Hepatocyte (in vitro differentiated cells): ENCODE results near the gene GLRX. TPM values are rescaled to one million over a fixed set of nuclear protein-coding genes. Genes with fewer than 3 reads are reported as not detected.
A peak's percentile ranks its signal among the peaks of the same experiment; 100 is the strongest.

Experiments used
- DNase-seq: peaks from one replicate; pipeline ENCODE4 v3.0.0-alpha.2; 2016; ENCODE audit warnings: low spot score
- H2AFZ ChIP-seq: fragments of 200-600 bp; sonication (generic); 2 replicates; pipeline ENCODE4 v1.6.0; 2016; ENCODE audit warnings: antibody characterized with exemption, mild to moderate bottlenecking
- H3K27ac ChIP-seq: fragments of 200-600 bp; sonication (generic); 2 replicates; pipeline ENCODE4 v1.5.1; 2016; ENCODE audit warnings: mild to moderate bottlenecking
- H3K27me3 ChIP-seq: fragments of 200-600 bp; sonication (generic); 2 replicates; pipeline ENCODE4 v1.6.1; 2016
- H3K36me3 ChIP-seq: fragments of 200-600 bp; sonication (generic); replicated peaks from 2 replicates; pipeline ENCODE4 v1.5.1; 2016; ENCODE audit warnings: low read depth; ENCODE audit not compliant: insufficient read depth
- H3K4me1 ChIP-seq: fragments of 200-600 bp; sonication (generic); 2 replicates; pipeline ENCODE4 v1.5.1; 2016; ENCODE audit warnings: mild to moderate bottlenecking, moderate library complexity; ENCODE audit not compliant: insufficient read depth
- H3K4me2 ChIP-seq: fragments of 200-600 bp; sonication (generic); 2 replicates; pipeline ENCODE4 v1.6.0; 2016
- H3K4me3 ChIP-seq: fragments of 200-600 bp; sonication (generic); 2 replicates; pipeline ENCODE4 v1.5.1; 2016; ENCODE audit warnings: mild to moderate bottlenecking
- H3K79me2 ChIP-seq: fragments of 200-600 bp; sonication (generic); 2 replicates; pipeline ENCODE4 v1.6.0; 2017; ENCODE audit warnings: mild to moderate bottlenecking
- H3K9me2 ChIP-seq: fragments of 200-600 bp; sonication (generic); replicated peaks from 2 replicates; pipeline ENCODE4 v1.6.0; 2017; ENCODE audit warnings: mild to moderate bottlenecking; ENCODE audit not compliant: insufficient read depth
- H3K9me3 ChIP-seq: fragments of 200-600 bp; sonication (generic); 2 replicates; pipeline ENCODE4 v1.5.1; 2016; ENCODE audit warnings: low read depth, mild to moderate bottlenecking
- H4K20me1 ChIP-seq: fragments of 200-600 bp; sonication (generic); 2 replicates; pipeline ENCODE4 v1.6.0; 2016; ENCODE audit warnings: mild to moderate bottlenecking; ENCODE audit not compliant: insufficient read depth, poor library complexity, severe bottlenecking
- EZH2 ChIP-seq: fragments of 200-600 bp; sonication (generic); IDR thresholded peaks from 2 replicates; pipeline ENCODE4 v1.6.1; 2016; ENCODE audit warnings: antibody characterized with exemption, mild to moderate bottlenecking, borderline replicate concordance
- EZH2phosphoT487 ChIP-seq: fragments of 200-600 bp; sonication (generic); IDR thresholded peaks from one replicate; pipeline ENCODE4 v1.6.1; 2018; ENCODE audit warnings: antibody characterized with exemption, mild to moderate bottlenecking, low read depth, moderate library complexity; ENCODE audit not compliant: unreplicated experiment, severe bottlenecking
- WGBS: methylation state at CpG from one replicate; pipeline ENCODE4 v1.1.6; 2016; ENCODE audit warnings: low lambda C conversion rate; ENCODE audit errors: missing lambda C conversion rate; 5-methylcytosine and 5-hydroxymethylcytosine counted together
- polyA plus RNA-seq: library from polyadenylated mRNA; unstranded; fragments of >200 nt; fragmentation: Nextera tagmentation; extraction: Ambion mirVana; gene quantifications from 2 replicates; pipeline ENCODE4 v1.2.1, GENCODE V29; 2016
- total RNA-seq: library from RNA; depleted of rRNA; stranded (reverse); fragments of >200 nt; gene quantifications from 2 replicates; pipeline ENCODE4 v1.2.3, GENCODE V29; 2014
- TF ChIP-seq, protein P1 (sequence below): fragments of 200-600 bp; sonication (generic); IDR thresholded peaks from 2 replicates; pipeline ENCODE4 v1.5.1; 2016; ENCODE audit warnings: antibody characterized with exemption, mild to moderate bottlenecking; ENCODE audit not compliant: poor library complexity

Gene GLRX
- total and polyA plus RNA-seq, 2 experiments from 2014 or later: 79.1 to 101 TPM

DNA sequence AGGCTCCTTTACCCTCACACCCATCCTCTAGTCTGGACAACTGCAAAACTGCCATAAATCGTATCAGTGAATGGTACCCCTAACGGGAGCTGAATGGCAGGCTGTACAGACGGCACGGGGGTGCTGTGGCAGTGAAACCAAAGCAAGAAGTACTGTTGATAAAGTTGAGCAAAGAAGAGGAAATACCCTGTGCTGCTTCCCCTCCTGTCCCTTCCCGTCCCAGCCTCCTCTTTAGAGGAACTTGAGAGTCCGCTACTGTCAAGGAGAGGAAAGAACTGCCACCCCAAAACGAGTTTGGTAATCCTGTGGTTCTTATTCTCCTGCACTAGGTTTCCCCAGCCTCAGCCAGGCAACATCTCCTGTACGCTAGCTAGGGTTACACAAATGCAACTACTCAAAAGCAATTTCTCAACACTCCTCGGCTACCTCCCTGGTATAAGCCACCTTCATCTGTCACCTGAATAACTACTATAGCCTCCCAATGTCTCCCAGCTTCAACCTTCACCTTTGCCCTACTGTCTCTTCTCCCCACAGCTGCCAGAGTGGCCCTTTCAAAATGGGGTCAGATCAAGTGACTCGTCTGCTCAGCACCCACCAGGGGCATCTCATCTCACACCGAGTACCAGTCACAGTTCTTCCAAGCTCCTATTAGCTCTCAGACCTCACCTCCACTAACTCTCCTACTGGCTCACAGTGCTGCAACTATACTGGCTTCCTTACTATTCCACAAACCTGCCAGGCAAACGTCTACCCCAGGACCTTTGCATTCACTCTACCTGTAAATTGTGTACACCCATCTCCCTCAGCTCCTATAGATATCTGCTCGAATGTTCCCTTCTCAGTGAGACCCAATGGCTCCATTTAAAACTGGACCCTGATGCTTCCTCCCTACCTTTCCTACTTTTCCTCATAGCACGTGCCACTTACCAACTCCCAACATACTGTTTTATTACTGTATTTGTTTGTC is 4.1 kb downstream of the GLRX start:
- no peaks in the 10 kb centered on the region for H3K36me3 ChIP-seq
- H3K27me3 ChIP-seq: no peaks in the 10 kb centered on the region
- peaks cover 4% of the 10 kb centered on the region for H4K20me1 ChIP-seq
- H3K79me2 ChIP-seq: peaks cover 62% of the 10 kb centered on the region
- DNase-seq: no peak
- no peaks in the 10 kb centered on the region for H3K9me3 ChIP-seq
- H3K9me2 ChIP-seq: no peaks in the 10 kb centered on the region
- peak overlapping the region; percentile 89 for H3K4me2 ChIP-seq
- H3K4me1 ChIP-seq: peaks cover 35% of the 10 kb centered on the region
- TF ChIP-seq EZH2 (no peak), EZH2phosphoT487 (no peak)
- TF ChIP-seq, protein P1, sequence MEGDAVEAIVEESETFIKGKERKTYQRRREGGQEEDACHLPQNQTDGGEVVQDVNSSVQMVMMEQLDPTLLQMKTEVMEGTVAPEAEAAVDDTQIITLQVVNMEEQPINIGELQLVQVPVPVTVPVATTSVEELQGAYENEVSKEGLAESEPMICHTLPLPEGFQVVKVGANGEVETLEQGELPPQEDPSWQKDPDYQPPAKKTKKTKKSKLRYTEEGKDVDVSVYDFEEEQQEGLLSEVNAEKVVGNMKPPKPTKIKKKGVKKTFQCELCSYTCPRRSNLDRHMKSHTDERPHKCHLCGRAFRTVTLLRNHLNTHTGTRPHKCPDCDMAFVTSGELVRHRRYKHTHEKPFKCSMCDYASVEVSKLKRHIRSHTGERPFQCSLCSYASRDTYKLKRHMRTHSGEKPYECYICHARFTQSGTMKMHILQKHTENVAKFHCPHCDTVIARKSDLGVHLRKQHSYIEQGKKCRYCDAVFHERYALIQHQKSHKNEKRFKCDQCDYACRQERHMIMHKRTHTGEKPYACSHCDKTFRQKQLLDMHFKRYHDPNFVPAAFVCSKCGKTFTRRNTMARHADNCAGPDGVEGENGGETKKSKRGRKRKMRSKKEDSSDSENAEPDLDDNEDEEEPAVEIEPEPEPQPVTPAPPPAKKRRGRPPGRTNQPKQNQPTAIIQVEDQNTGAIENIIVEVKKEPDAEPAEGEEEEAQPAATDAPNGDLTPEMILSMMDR: no peak
- H3K27ac ChIP-seq: peak overlapping the region; percentile 16
- H3K4me3 ChIP-seq: no peak overlapping the region
- no peak overlapping the region for H2AFZ ChIP-seq
- 73% methylated on average over 14 of the region's 14 CpGs for WGBS

DNA sequence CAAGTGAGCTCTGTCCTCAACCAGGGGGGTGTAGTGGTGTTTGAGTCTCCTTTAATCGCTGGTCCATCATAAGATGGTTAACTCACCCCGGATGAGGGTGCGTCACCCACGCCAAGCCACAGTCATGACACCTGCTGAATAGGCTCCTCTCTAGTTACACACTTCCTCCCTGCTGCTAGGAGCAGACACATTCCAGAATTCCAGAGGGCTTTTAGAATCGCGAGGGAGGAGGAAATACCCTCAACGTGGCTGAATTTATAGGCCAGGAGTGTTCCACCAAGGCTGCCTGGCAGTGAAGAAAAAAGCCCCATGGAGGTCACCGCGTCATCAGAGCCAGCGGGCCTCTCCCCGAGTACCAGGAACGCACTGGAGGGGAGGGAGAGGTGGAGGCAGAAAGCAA is 5.1 kb downstream of the GLRX start:
- H3K4me3 ChIP-seq: no peak overlapping the region
- TF ChIP-seq, protein P1: no peak
- TF ChIP-seq EZH2: no peak
- TF ChIP-seq EZH2phosphoT487: no peak
- H3K9me3 ChIP-seq: no peaks in the 10 kb centered on the region
- no peaks in the 10 kb centered on the region for H3K9me2 ChIP-seq
- peaks cover 31% of the 10 kb centered on the region for H3K4me1 ChIP-seq
- no peak overlapping the region for H2AFZ ChIP-seq
- 41% methylated on average over 12 of the region's 12 CpGs for WGBS
- peaks cover 62% of the 10 kb centered on the region for H3K79me2 ChIP-seq
- DNase-seq: no peak
- no peaks in the 10 kb centered on the region for H3K27me3 ChIP-seq
- H3K27ac ChIP-seq: peak overlapping the region; percentile 16
- peak overlapping the region; percentile 89 for H3K4me2 ChIP-seq
- H3K36me3 ChIP-seq: no peaks in the 10 kb centered on the region
- H4K20me1 ChIP-seq: peaks cover 4% of the 10 kb centered on the region

DNA sequence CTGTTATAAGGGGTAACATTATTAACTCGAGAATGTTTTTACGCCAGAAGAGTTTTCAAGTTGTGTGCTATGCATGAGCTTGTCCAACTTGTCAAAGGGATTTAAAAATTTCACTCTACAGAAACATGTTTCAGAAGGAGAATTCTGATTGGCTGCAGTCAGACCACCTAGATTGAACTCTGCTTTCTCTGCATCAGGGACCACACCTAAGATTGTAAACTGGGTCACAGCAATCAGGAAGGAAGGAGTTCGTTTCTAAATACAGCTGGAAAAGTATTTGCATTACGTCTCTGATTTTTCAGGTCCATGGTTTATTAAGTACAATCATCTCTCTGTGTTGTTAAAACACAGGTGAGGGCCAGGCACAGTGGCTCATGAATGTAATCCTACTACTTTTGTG is 5.8 kb downstream of the GLRX start:
- Histone ChIP-seq H3K27ac (no peak overlapping the region), H2AFZ (no peak overlapping the region), H3K9me2 (no peaks in the 10 kb centered on the region), H3K4me3 (no peak overlapping the region), H4K20me1 (peaks cover 4% of the 10 kb centered on the region), H3K9me3 (no peaks in the 10 kb centered on the region), H3K79me2 (peaks cover 62% of the 10 kb centered on the region), H3K4me2 (peak overlapping the region; percentile 89), H3K27me3 (no peaks in the 10 kb centered on the region), H3K4me1 (peaks cover 38% of the 10 kb centered on the region), H3K36me3 (no peaks in the 10 kb centered on the region)
- 67% methylated on average over 4 of the region's 4 CpGs for WGBS
- TF ChIP-seq, protein P1: no peak
- TF ChIP-seq EZH2phosphoT487: no peak
- no peak for TF ChIP-seq EZH2
- no peak for DNase-seq
